Astrocyte of the hippocampus (primary cell): ENCODE results near the gene SPON1.
"Not testable (repeated sequence)": the region's sequence is repeated elsewhere in the genome, so short reads cannot be mapped to it uniquely, and the experiment has no call there.

ENCODE experiments used
- DNase-seq: peaks from one replicate; pipeline ENCODE4 v3.0.0; 2011; ENCODE audit warnings: low read depth, low spot score

SPON1 gene

DNA sequence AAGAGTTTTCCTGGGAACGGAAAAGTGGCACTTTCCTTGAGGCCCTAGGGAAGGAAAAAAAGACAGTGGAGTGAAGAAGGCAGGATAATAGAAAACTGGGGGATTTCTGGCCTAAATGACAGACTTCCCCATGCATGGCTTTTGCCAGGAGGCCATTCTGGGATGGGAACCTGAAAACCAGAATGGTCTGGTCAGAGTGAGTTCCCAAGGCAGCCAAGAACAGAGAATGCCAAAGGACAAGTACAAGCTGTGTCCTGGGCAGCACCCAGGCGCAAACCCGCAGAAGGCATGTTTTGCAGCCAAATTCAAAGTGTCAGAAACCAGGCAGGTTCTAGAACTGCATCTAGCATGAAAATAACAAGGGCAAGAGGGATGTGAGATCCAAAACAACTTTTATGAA lies 162.4 kb downstream of the SPON1 start:
- DNase-seq, result no peak

DNA sequence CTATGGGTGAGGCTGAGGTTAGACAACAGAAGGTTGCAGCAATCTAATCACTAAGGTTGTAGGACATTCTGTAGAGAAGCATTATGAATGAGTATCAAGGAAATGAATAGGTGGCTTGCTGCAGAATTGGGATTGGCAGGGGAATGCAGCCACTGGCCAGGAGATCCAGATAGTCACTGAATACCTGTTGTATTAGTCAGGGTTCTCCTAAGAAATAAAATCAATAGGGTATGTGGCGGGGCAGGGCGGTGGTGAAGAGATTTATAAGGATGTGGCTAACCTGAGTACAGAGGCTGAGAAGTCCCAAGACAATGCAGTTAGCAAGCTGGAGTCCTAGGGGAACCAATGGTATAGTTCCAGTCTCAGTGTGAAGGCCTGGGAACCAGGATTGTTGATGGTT lies 163.0 kb downstream of the SPON1 start:
- DNase-seq, result no peak

DNA sequence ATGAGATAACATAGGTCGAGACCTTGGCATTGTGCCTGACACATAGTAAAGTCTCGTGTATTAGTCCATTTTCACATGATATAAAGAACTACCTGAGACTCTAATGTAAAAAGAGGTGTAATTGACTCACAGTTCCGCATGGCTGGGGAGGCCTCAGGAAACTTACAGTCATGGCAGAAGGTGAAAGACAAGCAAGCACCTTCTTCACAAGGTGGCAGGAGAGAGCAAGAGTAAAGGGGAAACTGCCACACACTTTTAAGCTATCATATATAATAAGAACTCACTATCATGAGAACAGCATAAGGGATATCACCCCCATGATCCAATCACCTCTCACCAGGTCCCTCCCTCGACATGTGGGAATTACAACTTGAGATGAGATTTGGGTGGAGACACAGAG lies 165.2 kb downstream of the SPON1 start:
- DNase-seq, result no peak

DNA sequence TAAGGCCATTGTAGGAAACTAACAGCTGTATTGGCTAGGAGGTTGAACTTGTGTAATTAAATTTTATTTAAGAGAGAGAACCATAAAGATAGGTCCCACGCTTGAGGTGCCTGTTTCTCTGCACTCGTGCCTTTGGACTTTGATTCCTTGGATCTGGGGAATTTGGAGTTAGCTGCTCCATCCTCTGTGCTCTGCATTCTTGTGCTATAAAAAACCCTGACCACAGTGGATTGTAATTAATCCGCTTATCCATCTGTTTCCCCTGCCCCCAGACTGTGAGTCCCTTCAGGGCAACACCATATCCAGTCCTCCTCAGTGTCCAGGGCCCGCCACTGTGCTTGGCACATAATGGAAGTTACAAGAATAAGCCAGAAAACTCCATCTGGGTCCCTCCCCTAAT lies 169.8 kb downstream of the SPON1 start:
- peak; percentile 42 for DNase-seq

DNA sequence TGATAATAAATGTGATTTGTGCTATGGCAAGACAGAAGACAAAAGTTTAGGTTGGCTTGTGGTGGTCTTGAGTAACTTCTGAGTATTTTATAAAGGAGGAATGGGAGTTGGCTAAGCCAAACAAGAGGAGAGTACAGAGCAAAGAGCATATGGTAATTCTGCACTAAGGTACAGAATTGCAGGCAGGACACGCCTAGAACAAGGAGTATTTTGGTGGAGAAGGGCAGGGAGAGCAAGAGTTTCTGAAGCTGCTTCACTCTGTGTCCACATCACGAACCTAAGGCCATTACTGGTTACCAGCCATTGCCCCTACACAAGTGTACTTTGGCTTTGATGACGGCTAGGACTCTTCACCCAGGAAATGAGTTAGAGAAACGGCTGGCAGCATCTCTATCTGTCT lies 170.9 kb downstream of the SPON1 start:
- no peak for DNase-seq

DNA sequence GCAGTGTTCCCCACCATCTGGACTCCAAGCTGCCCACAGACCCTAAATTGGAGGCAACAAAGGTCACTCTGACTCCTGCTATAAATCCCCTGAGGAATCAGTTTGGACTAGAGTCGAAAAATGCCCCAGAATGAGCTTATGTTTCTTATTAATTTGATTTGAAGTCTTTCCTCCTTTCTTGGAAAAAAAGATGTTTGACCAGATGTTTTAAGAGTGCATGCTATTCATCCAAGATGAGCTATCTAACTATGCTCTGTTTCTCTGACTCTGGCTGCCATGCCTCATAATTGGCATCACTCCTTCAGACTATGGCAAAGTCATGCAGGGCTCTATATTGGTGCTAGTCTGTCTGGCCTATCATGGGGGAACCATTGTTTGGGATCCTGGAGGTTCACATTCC lies 174.0 kb downstream of the SPON1 start:
- no peak for DNase-seq

DNA sequence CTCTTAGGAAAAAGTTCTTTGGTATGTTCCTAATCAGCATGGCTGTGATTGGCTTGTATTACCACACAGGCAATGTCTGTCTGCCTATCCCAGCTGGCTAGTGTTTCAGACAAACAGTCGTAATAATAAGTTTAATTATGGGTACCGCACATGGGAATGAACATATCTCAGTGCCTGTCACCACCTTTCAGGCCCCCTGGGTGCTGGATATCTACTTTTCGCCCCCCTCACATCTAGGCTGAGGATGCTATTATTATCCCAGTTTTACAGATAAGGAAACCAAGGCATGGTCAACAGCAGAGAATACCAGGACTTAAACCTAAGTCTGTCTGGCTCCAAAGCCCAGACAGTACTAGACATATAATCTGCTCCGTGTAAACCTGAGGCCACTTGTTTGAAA lies 174.8 kb downstream of the SPON1 start:
- no peak for DNase-seq

DNA sequence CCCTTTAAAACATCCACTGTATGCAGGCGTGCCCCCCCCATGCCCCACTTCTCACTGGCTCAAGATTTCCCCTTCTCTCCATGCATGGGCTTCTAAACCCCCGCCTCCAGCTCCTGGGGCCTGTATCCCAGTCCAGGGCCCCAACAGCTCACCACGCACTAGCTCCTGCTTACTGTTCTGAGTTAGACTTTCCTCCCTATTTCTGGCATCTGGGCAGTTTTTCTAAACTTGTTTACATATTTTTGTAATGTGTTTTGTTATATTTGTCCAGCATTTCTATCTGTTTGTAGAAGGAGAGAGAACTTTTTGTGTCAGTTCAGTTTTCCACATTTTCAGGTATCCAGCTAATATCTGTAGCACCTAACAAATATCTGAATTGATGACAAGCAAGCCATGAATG lies 178.5 kb downstream of the SPON1 start:
- no peak for DNase-seq

DNA sequence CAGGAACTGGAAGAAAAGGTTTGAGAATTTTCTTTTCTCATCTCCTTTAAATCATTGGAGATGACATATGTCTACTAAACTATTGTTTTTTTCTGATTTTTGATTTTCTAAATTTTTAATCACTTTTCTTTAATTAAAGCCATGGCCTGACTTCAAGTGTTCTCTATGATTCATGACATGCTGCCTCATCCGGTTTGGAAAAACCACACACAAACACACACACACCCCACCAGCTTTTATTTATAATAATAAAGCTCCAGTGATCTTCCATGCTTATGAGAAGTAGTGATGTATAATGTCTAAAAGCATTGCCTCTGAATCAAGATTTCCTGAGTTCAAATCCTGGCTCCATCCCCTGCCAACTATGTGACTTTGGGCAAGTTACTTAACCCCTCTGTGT lies 179.2 kb downstream of the SPON1 start:
- DNase-seq, result no peak

DNA sequence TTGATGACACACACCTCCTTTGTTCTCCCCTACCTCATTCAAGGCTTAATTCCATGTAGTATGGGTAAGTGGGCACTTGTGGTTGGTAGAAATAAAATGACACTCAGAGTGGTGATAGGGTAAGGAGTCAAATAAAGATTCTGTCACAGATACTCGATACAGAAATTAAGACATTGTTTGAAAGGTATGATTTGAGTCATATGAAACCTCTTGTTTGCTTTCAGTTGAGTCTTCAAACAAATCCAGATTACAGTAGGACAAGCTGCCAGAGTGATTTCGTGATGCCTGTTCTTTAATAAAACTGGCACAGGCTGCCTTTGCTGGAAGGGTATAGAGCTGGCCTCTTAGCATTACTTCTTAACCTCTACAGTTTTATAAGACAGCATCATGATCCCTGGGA lies 182.4 kb downstream of the SPON1 start:
- DNase-seq, result no peak

DNA sequence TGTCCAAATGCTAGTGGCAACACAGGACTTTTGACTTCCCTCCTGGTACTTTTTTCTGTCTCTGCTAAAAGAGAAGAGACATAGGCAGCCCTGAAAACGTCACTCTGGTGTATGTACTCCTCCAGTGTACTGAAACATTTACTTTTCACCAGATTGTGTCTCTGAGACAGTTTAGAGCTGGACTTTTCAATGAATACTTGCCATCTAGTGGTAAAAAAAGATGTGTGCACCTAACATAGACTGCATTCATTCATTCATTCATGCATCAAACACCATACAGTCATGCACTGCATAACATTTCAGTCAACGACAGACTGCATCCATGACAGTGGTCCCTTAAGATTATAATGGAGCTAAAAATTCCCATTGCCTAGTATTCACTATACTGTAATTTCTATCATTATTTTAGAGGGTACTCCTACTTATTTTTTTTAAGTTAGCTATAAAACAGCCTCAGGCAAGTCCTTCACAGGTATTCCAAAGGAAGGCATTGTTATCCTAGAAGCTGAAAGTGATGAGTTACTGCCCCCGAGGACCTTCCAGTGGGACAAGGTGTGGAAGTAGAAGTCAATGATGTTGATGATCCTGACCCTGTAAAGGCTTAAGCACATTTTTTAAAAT lies 186.2 kb downstream of the SPON1 start:
- DNase-seq, result peak; percentile 49

DNA sequence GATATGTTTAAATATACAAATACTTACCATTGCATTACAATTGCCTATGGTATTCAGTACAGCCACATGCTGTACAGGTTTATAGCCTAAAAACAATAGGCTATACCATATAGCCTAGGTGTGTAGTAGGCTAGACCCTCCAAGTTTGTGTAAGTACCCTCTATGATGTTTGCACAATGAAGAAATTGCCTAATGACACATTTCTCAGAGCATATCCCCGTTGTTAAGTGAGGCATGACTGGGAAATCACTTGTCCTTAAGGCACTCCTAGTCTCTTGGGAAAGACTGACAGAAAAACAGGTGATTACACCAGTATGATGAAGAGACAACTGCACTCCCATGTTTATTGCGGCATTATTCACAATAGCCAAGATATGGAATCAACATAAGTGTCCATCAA lies 187.2 kb downstream of the SPON1 start:
- no peak for DNase-seq

DNA sequence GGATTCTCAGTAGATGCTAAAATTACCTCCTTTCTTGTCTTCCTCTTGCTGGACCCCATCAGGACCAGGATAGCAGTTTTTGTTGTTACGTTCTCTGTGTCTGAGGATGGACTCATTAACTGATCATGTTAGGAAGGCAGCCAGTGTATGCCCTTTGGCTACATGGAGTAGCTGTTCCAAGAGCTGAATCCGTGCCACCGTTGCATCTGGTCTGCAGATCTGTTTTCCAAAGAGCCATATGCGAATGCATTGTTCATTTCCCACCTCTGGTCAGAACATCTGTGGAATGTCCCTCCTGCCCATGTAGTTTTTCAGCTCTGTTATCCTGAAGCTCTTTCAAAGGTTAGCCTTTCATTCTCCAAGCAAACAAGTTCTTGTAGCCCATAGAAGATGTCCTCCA lies 188.4 kb downstream of the SPON1 start:
- DNase-seq, result no peak

DNA sequence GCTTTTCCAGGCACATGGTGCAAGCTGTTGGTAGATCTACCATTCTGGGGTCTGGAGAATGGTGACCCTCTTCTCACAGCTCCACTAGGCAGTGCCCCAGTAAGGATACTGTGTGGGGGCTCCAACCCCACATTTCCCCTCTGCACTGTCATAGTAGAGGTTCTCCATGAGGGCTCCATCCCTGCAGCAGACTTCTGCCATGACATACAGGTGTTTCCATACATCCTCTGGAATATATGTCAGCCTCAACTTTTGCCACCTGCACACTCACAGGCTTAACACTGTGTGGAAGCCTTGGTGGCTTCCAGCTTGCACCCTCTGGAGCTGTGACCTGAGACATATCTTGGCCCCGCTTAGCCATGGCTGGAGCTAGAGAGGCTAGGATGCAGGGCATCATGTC lies 191.6 kb downstream of the SPON1 start:
- not testable (repeated sequence) for DNase-seq

DNA sequence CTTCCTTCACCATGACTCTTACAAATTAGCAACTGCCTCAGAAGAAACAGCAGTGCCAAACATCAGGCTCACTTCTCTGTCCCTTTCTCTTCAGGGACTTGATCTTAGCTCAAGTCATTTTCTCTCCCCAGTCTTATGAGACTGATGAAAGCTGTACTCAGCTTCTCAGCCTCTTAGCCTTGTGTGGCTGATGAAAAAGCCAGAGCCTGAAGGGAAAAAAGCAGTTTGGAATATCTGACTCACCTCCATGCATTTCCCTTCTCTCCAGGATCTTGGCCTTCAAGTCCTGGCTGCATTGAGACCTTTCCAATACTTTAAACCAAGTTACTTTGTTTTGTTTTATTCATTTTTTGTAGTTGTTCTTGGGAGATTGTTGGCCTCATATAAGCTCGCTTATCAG lies 195.9 kb downstream of the SPON1 start:
- DNase-seq, result no peak

DNA sequence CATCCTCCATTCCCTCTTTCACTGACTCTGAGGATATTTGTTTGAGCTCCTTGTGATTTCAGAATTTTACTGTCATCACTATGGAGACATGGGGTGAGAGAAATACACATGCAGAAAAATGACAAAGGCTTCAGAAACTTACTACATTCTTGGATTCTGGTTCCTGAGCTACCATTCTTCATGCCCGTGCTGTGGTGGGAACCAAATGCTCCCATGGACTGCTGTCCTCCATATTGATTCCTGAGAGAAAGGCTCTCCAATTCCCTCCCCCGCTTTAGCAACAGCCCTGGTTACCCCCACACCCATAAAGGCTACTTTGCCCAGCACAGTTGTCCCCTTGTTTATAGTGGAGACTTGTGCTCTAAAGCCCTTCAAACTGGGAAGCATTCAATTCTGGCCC lies 201.1 kb downstream of the SPON1 start:
- no peak for DNase-seq

DNA sequence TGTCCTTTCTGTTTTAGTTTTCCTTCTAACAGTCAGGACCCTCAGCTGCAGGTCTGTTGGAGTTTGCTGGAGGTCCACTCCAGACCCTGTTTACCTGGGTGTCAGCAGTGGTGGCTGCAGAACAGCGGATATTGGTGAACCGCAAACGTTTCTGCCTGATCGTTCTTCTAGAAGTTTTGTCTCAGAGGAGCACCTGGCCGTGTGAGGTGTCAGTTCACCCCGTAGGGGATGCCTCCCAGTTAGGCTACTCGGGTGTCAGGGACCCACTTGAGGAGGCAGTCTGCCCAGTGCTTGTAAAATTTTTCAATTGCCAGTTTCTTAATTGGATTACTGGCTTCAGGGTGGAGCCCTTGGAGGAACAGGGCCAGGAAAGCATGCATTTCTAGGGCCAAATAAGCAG lies 211.2 kb downstream of the SPON1 start:
- DNase-seq, result not testable (repeated sequence)

DNA sequence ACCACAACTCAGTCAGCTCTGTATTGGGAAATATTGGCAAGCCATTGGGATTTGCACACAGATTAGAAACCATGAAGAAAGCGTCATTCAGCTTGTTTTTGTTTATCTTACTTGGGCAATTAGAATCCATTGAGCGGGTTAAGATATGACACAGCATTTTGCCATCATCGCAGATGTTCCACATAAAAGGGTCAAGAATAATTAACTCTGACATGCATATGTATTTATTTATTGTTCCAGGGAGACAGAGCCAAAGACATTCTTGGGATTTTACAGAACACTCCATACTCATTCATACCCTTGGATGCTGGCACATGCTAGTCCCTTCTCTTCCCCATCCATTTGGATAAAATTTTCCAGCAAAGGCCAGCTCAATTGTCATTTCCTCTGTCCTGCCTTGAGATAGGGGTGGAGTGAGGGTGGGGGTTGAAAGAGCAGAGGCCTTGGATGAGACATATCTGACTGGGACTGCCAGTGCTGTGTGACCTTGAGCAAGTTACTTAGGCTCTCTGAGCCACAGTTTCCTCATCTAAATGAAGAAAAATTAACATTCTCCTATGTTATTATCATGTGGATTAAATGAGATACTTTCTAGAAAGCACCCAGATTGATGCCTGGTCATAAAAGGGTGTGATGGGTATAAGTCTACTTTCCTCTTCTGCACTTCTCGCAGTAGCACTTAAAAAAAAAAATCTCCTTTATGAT lies 216.7 kb downstream of the SPON1 start:
- peak; percentile 28 for DNase-seq

DNA sequence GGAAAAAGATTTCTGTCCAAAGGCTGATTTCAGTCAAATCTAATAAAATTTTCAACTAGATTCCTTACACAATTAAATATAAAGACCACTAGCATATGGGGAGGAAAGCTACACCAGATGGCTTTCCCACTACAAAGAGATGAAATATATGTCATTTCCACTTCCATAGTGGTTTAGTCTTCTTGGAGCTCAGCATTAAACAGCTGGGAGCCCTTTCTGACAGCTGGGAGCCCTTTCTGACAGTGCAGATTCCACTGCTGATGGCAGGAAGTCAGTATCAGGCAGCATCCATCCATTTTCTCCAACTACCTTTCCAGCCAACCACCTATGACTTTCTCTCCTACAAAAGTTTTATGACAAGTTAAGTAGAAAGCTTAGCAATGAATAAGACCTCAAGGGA lies 218.6 kb downstream of the SPON1 start:
- no peak for DNase-seq

DNA sequence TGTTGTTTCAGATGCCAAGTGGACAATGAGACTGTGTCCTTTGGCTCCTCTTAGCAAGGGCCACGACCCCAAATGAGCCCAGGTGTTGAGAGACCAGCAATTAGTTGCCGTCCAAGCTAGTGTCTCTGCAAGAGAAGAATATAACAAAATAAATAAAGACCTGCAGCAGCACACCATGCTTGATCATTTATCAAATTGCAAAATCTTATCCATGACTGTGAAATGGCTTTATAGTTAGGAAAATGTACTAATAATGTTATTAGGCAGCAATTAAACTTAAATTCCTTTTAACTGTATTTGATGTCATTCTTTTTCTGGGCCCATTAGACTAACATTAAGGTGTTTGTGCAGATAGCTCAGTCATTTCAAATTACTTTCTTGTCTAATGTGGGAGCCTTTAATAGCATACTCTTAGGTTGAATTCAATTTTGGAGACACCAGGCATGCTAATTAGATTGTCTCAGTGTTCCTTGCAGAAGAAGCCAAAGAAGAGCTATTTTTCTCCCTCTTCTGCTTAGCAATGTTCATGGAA lies 220.4 kb downstream of the SPON1 start:
- no peak for DNase-seq

DNA sequence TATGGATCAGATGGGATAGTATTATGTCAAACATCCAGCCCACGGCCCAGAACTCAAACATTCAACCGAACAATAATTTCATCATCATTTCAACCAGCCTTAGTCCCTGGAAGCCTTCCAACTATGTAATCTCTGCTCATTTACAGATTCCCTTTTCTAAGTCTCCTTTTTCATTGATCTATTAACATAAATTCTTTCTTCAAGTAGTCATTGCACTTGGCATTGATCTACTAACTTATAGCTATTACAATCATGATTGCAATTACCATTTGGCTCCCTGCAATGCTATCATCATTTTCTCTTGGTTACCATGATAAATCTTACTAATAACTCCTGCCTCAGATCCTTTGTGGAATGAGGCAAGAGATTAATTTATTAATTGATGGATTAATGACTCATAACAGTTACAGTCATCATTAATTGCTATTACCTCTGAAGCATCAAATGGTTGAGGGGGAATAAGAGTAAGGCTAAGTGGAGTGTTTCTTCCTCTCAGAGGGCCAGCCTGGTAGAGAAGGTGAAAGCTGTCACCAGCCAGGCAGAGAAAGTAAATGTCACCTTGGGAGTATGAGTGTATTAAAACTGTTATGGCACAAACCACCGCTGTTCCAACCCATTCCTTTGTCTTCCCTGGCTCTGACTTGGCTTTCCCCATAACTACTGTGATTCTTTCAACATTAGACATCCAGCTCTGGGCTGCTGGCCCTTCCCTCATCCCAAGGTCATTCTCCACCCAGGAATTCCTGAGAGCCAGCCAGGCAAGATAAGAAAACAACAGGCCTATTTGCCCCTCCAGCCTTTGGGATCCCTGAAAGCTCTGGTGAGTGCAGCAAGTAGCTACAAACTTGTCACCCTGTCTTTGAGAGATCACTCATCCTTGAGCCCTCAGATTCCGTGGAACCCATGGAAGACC lies 221.8 kb downstream of the SPON1 start:
- DNase-seq, result peak; percentile 46

DNA sequence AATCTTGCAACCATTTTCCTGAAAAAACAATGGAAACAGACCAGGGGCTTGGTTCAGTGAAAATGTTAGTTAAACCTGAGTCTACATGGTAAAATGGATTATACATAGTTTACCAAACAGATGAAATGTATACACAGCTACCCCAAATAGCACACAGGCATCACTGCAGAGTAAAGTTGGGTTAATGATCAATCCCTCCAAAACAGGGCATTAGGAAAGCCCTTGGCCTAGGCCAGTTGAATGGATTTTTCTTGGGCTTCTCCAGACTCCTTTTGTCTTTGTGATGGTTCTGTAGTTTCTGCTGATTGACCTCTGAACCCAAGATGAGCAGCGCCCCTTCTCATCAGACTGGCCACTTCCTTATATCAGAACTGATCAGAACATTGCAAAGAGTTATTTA lies 222.9 kb downstream of the SPON1 start:
- DNase-seq, result no peak
